ENCODE data around the gene SHISAL1.

- TF ChIP-seq CTCF (IDR thresholded peaks at IDR 0.05 in 8 of 11, conservative IDR thresholded peaks at IDR 0.05 in 3 of 11), result no peak
- TF ChIP-seq POLR2A (IDR thresholded peaks at IDR 0.05), result no peak
- no peak for TF ChIP-seq POLR2AphosphoS5 (IDR thresholded peaks at IDR 0.05)
Observed at GRCh38 chr22:44270556-44270880, 42.2 kb downstream of the SHISAL1 start.
